ENCODE data around the gene TACR1. TPM values are rescaled to one million over a fixed set of nuclear protein-coding genes. Genes with fewer than 3 reads are reported as not detected.

TACR1 gene
- total RNA-seq, 6 donors from 2014 or later = 0.46 to 4.2 (median 1.5) TPM; not detected in 1

- no peaks in the 10 kb centered on the region for H3K9me3 ChIP-seq
- no peaks in the 10 kb centered on the region for H3K36me3 ChIP-seq
- TF ChIP-seq EP300 (IDR thresholded peaks at IDR 0.05) (no peak), CTCF (IDR thresholded peaks at IDR 0.05) (no peak), POLR2A (IDR thresholded peaks at IDR 0.05) (no peak)
- H3K4me3 ChIP-seq = no peak overlapping the region
- no peak for DNase-seq
- H3K27me3 ChIP-seq = no peaks in the 10 kb centered on the region
- H3K4me1 ChIP-seq = no peaks in the 10 kb centered on the region
- 78 to 81% methylated on average over 8 of the region's 8 CpGs for WGBS, 2 donors
- no peak overlapping the region for H3K27ac ChIP-seq
- ATAC-seq (ENCODE audit: low FRiP score in 2 of 2) = no peak
Measured at GRCh38 chr2:75012080-75012479, 187.2 kb downstream of the TACR1 start.

- ATAC-seq (ENCODE audit: low FRiP score in 2 of 2) = no peak
- no peak for TF ChIP-seq POLR2AphosphoS5 (IDR thresholded peaks at IDR 0.05)
- no peak for TF ChIP-seq EP300 (IDR thresholded peaks at IDR 0.05)
- TF ChIP-seq POLR2A (IDR thresholded peaks at IDR 0.05) = no peak
- no peak for TF ChIP-seq CTCF (IDR thresholded peaks at IDR 0.05)
- no peak overlapping the region for H3K4me3 ChIP-seq
Measured at GRCh38 chr2:75010571-75010970, 188.7 kb downstream of the TACR1 start.

GRCh38 chr2:75007819-75008218 lies 191.5 kb downstream of the TACR1 start:
- ATAC-seq (ENCODE audit: low FRiP score in 2 of 2) = no peak
- WGBS, 2 donors = 96 to 99% methylated on average over 4 of the region's 4 CpGs
- Histone ChIP-seq H3K27me3 (no peaks in the 10 kb centered on the region), H3K9me3 (no peaks in the 10 kb centered on the region), H3K27ac (no peak overlapping the region), H3K36me3 (no peaks in the 10 kb centered on the region), H3K4me3 (no peak overlapping the region), H3K4me1 (no peaks in the 10 kb centered on the region)
- DNase-seq = no peak
- TF ChIP-seq CTCF (IDR thresholded peaks at IDR 0.05) = no peak
- no peak for TF ChIP-seq POLR2AphosphoS5 (IDR thresholded peaks at IDR 0.05)
- no peak for TF ChIP-seq POLR2A (IDR thresholded peaks at IDR 0.05)
- TF ChIP-seq EP300 (IDR thresholded peaks at IDR 0.05) = no peak

More at GRCh38 chr2:75010571-75010970, 188.7 kb downstream of the TACR1 start:
- H3K27me3 ChIP-seq = no peaks in the 10 kb centered on the region
- H3K36me3 ChIP-seq = no peaks in the 10 kb centered on the region
- H3K27ac ChIP-seq = no peak overlapping the region
- 89 to 94% methylated on average over 1 of the region's 1 CpG for WGBS, 2 donors
- H3K4me1 ChIP-seq = no peaks in the 10 kb centered on the region
- H3K9me3 ChIP-seq = no peaks in the 10 kb centered on the region
- DNase-seq = no peak

- H3K9me3 ChIP-seq = no peaks in the 10 kb centered on the region
- H3K27ac ChIP-seq = no peak overlapping the region
- H3K4me1 ChIP-seq = no peaks in the 10 kb centered on the region
- ATAC-seq (ENCODE audit: low FRiP score in 2 of 2) = no peak
- 94 to 98% methylated on average over 4 of the region's 4 CpGs for WGBS, 2 donors
- no peaks in the 10 kb centered on the region for H3K27me3 ChIP-seq
- H3K36me3 ChIP-seq = no peaks in the 10 kb centered on the region
- no peak overlapping the region for H3K4me3 ChIP-seq
- TF ChIP-seq CTCF (IDR thresholded peaks at IDR 0.05) = no peak
- no peak for TF ChIP-seq POLR2A (IDR thresholded peaks at IDR 0.05)
- TF ChIP-seq POLR2AphosphoS5 (IDR thresholded peaks at IDR 0.05) = no peak
- TF ChIP-seq EP300 (IDR thresholded peaks at IDR 0.05) = no peak
- no peak for DNase-seq
Measured at GRCh38 chr2:75007061-75007460, 192.3 kb downstream of the TACR1 start.

GRCh38 chr2:75006041-75006440 lies 193.3 kb downstream of the TACR1 start:
- ATAC-seq (ENCODE audit: low FRiP score in 2 of 2) = no peak
- Histone ChIP-seq H3K27me3 (no peaks in the 10 kb centered on the region), H3K27ac (no peak overlapping the region), H3K4me1 (no peaks in the 10 kb centered on the region), H3K36me3 (no peaks in the 10 kb centered on the region), H3K9me3 (no peaks in the 10 kb centered on the region), H3K4me3 (no peak overlapping the region)
- no peak for DNase-seq
- TF ChIP-seq CTCF (IDR thresholded peaks at IDR 0.05) (no peak), EP300 (IDR thresholded peaks at IDR 0.05) (no peak), POLR2A (IDR thresholded peaks at IDR 0.05) (no peak), POLR2AphosphoS5 (IDR thresholded peaks at IDR 0.05) (no peak)
